HG02840 (cell line): ENCODE results near the gene GLIS1.
"Not testable (repeated sequence)": the region's sequence is repeated elsewhere in the genome, so short reads cannot be mapped to it uniquely, and the experiment has no call there.

Experiments used
- ATAC-seq: cut with Tn5 transposase; IDR thresholded peaks from one replicate; pipeline ENCODE4 v1.9.1; 2021; ENCODE audit warnings: mild to moderate bottlenecking, moderate library complexity, moderate number of reproducible peaks; ENCODE audit not compliant: unreplicated experiment, low FRiP score

The GLIS1 gene

DNA sequence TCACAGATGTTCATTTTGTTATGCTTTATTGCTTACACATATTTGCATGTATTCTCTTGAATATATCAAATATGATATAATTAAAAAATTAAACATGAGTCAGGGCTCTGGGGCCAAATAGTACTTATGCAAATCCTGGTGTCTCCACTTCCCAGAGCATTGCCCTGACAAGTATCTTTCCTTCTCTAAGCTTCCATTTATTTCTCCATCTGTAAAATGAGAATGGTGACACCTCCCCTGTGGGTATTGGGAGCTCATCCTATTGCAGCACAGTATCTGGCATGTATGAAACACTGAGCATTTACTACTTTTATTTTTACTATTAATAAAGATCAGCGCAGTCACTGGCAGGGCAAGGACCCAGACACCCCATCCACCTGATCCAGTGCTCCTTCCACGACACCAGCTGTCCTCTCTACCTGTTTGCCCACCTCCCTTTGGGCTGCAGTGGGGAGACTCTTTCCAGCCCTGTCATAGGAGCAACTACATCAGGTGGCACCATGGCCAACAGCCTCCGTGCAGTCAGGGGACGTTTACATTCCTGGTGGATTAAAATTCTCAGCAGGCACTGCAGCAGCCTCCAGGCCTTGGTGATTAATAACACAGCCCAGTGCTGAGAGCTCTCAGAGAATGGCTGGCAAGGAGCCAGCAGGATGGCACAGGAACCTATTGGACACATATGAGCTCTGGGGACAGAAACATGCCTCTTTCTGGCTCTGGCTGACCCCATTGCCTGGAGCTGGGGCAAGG lies 166.7 kb downstream of the GLIS1 start:
- ATAC-seq = no peak

DNA sequence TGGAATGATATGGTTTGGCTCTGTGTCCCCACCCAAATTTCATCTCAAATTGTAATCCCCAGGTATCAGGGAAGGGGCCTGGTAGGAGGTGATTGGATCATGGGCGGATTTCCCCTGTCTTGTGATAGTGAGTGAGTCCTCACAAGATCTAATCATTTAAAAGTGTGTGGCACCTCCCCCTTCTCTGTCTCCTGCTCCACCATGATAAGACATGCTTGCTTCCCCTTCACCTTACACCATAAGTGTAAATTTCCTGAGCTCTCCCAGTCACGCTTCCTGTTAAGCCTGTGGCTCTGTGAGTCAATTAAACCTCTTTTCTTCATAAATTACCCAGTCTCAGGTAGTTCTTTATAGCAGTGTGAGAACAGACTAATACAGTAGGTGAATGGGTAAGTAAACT lies 170.4 kb downstream of the GLIS1 start:
- no peak for ATAC-seq

DNA sequence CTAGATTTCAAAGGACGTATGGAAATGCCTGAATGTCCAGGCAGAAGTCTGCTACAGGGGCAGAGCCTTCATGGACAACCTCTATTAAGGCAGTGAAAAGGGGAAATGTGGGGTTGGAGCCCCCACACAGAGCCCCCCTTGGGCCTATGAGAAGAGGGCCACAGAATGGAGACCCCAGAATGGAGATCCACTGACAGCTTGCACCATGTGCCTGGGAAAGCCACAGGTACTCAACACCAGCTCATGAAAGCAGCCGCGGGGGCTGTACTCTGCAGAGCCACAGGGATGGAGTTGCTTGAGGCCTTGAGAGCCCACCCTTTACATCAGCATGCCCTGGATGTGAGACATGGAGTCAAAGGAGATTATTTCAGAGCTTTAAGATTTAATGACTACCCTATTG lies 171.1 kb downstream of the GLIS1 start:
- no peak for ATAC-seq

DNA sequence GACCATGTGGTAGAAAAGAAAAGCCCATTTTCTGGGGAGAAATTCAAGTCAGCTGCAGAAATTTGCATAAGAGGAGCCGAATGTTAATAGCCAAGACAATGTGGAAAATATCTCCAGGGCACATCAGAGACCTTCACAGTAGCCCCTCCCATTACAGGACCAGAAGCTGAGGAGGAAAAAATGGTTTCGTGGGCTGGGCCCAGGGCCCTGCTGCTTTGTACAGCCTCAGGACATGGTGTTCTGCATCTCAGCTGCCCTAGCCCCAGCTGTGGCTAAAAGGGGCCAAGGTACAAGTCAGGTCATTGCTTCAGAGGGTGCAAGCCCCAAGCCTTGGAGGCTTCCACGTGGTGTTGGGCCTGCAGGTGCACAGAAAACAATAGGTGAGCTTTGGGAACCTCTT lies 171.5 kb downstream of the GLIS1 start:
- ATAC-seq = no peak

DNA sequence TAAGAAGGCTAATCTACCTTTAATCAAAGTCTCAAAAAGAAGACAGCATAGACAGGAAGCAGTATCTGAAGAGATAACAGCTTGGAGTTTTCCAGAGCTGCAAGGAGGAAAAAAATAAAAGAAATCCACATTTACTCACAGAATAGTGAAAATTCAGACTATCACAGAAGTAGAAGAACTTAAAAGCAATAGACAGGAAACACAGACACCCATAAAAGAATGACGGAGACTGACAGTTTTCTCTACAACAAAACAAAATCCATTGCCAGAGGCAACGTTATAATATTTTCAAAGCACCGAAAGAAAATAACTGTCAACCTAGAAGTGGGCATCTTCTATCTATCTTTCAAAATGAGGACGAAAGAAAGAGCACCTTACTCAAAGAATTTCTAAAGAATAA lies 175.4 kb downstream of the GLIS1 start:
- ATAC-seq = no peak

DNA sequence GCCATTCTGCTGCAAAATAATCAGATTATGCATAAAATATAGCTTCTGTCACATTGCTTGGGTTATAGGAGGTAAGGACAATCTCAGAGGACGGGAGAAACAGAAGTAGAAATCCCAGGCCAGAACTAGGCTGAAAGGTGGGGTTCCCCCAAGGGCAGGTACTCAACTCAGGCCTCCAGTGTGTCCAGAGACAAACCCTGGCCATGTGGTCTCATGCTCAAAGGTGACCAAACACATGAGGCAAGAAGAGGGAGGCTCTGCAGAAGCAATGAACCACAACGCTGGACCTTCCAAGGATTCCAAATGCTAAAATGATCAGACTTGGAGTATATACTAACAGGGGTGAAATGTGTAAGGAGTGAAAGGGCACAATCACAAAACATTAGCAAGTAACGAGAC lies 176.0 kb downstream of the GLIS1 start:
- no peak for ATAC-seq

DNA sequence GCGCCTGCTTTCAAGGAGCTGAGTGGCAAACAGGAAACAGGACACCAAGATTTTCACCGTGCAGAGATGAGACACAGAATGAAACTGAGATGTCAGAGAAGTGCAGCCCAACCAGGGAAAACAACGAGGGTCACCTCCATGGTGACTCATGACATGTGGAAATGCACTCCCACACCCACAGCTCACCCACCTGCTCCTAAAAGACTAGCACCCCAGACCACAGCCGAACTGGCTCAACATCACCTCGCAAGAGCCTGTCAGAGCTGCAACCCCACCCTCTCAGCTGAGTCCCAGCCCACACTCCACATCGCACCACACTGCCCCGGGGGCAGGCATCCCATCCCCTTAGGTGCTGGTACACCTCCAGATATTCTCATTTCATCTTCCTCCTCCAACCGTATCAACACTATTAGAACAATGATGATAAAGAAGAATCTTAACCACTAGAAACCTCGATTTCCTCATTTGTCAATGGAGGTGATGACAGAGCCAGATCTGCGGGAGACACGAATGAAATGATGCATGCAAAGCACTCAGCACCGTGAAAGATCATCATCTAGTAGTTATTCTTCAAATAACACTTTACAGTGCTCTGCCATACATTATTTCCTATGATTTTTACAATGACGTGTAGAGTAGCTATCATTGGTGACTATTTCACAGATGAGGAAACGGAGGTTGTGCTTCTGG lies 176.5 kb downstream of the GLIS1 start:
- no peak for ATAC-seq

DNA sequence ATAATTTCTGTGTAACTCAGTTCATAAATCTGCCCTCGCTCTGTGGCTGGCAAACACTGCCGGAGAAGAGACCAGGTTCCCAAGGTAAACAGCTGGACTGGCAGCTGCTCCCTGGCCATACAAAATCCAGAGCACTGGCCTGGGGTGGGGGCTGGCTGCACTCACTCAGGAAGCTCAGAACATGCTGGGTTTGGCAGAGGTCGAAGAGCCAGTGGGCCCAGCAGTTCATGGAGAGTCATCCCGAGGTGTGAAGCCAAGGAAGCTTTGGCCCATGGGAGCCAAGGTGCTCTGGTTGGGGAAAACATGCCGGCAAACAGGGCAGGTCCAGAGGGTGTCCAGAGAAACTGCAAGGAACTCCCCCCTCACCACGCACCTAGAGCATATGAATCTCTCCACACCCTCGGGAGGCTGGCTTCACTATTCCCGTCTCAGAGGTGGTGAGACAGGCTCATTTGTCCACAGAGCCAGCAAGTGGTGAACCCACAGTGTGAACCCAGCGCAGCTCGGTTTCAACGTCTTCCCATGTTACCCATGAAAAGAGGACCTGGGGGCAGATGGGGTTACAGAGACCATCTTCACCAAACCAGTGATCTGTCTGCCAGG lies 177.4 kb downstream of the GLIS1 start:
- ATAC-seq = no peak

DNA sequence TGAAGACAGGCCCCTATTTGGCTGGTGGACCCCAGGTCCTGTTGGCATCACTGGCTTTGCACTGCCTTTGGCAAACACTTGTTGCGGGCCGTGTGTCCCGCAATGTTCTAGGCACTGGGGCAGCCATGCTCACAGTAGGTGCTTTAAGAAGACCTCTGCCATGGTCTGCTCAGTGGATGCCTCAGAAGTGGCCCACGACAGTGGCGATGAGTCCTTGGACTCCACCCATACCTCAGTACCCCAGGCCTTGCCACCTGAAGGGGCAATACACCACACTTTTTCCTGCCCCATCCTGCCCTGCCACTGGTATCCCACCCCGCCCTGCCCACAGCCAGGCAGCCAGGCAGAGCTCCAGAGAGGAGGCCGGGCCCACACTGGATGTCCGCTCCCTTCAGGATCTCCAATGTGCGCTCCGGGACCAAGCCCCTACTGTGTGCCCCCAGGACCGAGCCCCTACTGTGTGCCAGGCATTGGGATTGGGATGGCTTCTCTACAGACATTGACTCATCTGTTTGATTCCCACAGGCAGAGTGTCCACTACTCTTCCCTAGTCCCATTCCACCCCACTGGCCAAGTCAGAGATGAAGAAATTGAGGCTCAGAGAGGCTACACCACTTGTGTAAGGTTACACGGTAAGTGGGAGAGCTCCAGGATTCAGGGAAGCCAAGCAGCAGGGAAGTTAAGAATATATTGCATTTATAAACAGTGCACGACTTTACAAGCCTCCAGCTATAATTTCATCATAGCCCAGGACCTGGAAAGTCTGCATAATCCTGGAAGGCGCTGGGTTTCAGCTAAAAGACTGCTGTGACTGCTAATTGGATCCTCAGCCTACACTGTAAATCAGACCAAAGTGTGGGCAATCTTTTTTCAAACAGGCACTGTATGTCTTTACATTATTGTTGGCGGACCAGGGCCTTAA lies 178.1 kb downstream of the GLIS1 start:
- no peak for ATAC-seq

DNA sequence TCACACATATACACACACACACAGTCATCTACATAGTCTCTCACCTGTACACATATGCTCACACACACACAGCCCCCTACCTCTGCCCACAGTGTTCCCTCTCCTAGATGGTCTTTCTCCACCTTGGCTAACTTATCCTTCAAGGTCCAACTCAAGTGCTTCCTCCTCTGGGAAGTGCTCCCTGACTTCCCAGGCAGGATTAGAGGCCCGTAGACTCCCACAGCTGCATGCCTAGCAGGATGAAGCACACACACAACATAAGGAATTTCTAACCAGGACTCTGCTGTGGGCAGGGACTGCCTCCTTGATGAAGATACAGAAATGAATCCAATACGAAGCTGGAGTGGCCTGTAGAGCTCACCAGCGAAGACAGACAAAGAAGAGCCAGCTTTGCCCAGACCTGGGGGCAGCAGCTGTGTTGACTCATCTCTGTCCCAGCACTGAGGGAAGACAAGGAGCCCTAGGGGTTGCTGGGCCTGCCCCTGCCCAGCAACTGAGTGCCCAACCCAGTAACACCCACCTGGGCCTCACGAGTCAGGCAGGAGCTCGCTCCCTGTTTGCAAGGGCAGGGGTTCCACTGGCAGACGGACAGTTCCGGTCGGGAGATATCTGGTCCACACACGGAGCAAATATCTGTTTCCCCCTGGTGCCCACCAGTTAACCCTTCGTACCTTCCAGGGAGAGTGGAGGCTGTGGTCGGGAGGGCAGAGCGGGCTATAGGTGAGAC lies 178.9 kb downstream of the GLIS1 start:
- no peak for ATAC-seq

DNA sequence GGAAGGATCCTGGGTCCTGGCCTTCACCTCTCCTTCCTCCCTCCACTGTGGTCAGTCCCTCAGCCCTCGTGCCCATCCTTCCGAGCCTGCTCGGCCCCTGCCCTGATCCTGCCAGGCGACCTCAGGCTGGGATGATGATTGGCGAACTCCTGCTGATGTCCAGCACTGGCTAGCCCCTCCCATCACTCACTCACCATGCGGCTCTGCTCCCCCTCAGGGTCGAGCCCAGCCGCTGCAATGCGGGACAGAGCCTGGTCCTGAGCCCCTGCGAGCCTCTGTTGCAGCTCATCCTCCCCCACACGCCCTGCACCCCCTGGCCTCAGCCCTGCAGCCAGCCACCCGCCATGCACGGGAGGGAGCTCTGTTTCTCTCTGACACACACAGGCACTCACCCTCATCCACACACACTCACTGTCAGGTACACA lies 179.6 kb downstream of the GLIS1 start:
- no peak for ATAC-seq

DNA sequence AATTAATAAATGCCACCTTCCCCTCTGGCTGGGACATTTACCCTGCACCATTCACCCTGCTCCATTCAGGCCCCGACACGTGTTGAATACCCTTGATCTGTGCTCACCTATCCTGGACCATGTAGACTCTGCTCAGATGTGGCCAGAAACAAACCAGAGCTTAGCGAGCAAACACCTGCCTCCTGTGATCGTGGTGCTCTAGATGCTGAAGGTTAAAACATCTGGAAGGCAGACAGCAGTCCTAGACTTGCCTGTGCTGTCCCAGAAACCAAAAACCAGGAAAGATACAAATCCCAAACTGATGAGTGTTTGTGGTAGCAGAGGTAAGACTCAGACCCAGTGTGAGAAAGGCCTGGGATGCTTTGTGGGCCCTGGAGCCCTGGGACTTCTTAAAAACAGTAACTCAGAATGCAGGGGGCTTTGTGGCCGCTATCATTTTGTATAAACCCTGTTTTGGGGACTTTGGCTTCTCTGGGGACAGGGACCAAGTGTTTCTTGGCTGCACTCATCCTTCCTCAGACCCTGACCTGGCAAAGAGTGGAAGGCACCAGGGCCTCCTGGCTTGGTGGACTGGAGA lies 180.1 kb downstream of the GLIS1 start:
- no peak for ATAC-seq

DNA sequence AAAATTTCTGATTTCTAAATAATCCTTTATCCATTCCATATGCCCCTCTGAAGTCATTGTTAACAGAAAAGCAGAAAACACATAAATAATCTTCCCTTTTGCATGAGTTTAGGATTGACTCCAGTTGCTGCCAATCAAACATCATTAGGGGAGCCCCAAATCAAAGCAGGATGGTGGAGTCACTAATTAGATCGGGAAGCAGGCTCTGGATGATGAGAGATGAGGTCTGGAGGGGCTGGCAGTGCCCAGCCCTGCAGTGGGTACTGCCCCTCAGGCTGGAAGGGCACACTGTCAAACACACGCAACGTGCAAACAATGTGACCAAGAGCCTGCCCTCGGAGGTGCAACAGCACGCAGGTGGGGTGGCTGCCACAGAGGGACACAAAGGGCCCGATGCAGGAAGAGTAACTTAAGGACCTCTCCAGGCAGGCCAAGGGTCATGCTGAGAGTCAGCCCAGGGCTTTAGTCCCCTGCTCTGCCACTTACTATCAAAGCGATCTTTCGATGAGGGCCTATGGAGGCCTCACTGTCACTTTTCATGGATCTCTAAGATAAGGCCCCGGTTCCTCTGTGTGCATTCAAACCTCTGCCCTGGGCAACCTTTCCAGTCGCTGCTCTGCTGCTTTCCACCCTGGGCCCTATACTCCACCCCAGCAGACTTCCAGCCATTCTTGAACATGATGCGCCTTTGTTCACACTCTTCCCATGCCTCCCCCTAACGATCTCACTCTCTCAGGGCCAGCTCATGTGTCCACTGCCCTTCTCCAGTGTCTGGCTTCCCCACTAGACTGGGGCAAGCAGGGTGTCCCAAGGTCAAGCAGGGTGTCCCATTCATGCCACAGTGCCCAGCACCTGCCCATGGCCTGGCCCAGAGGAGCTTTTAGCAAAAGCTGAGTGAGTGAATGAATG lies 180.9 kb downstream of the GLIS1 start:
- ATAC-seq = no peak

DNA sequence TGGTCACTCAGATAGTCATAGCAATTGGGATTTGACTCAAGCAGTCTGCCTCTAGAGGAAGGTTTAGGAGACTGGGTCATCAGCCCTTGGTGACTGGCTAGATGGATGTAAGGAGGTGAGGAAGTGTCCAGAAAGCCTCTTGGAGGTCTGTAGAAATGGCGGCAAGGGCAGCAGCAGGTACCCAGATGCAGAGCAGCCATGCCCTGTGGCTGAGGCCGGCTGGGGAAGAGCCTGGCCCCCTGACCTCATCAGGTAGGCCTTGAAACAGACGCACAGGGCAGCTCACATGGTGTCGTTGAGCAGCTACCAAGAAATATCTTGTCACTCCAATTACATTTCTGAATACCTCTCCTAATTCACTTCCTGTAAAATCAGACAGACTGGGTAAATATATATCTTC lies 181.6 kb downstream of the GLIS1 start:
- no peak for ATAC-seq

DNA sequence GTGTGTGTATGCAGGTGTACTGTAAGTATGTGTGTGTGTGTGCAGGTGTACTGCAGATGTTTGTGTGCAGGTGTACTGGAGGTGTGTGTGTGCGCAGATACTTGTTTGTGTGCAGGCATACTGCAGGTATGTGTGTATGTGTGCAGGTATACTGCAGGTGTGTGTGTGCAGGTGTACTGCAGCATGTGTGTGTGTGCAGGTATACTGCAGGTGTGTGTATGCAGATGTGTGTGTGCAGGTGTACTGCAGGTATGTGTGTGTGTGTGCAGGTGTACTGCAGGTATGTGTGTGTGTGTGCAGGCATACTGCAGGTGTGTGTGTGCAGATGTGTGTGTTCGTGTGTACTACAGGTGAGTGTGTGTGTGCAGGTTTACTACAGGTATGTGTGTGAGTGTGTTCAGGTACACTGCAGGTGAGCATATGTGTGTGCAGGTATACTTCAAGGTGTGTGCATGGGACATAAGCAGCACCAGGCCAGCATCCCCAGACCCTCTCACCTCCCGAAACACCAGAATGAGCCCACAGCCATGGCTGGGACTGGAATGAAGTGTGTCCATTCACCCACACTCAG lies 182.2 kb downstream of the GLIS1 start:
- no peak for ATAC-seq

DNA sequence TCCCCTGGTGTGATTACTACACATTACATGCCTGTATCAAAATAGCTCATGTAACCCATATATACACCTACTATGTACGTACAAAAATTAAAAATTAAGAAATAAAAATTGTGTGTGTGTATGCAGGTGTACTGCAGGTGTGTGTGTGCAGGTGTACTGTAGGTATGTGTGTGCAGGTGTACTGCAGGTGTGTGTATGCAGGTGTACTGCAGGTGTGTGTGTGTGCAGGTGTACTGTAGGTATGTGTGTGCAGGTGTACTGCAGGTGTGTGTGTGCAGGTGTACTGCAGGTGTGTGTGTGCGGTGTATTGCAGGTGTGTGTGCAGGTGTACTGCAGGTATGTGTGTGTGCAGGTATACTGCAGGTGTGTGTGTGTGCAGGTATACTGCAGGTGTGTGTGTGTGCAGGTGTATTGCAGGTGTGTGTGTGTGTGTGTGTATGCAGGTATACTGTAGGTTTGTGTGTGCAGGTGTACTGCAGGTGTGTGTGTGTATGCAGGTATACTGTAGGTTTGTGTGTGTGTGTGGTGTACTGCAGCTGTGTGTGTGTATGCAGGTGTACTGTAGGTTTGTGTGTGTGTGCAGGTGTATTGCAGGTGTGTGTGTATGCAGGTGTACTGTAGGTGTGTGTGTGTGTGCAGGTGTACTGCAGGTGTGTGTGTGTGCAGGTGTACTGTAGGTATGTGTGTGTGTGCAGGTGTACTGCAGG lies 183.2 kb downstream of the GLIS1 start:
- ATAC-seq = not testable (repeated sequence)

DNA sequence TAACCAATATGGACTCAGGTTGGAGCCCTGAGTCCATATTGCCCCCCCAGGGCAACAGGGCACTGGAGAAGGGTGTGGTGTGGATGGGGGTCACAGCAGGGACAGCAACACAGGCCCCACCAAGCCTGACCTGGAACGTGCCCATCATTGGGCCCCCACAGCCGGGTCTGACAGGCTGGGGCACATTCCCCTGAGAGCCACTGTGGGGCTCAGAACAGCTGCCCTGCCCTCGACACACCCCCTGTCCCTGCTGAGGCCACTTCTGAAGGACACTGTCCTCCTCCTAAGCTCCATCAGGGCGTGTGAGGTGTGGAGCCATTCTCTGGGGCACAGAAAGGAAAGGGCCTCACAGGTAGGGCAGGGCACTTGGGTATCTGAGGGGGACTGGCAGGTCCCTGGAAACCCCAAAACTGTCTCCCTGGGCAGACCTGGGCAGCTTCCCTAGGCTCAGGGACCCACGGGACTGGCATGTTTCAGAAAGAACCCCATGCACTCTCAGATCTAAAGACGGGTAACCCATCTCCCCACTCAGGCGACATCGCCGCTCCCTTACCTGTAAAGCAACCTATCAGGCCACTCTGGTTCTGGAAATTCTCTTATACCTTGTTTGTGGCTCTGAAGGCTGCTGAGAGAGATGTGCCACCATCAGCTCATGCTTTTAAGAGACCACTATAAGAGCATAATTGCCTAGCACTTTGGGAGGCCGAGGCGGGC lies 184.2 kb downstream of the GLIS1 start:
- ATAC-seq = no peak
